ENCODE data around the gene CXXC5.

CXXC5 gene

DNA sequence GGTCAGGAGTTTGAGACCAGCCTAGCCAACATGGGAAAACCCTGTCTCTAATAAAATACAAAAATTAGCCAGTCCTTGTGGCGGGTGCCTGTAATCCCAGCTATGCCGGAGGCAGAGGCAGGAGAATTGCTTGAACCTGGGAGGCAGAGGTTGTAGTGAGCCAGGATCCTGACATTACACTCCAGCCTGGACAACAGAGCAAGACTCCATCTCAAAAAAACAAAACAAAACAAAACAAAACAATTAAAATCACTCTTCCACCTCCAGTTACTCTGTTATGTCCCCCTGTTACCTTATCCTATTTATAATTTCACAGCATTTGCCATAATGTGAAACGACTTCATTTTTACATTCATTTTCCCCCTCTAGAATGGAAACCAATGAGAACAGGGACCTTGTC lies 54.4 kb downstream of the CXXC5 start:
- TF ChIP-seq, protein P1, sequence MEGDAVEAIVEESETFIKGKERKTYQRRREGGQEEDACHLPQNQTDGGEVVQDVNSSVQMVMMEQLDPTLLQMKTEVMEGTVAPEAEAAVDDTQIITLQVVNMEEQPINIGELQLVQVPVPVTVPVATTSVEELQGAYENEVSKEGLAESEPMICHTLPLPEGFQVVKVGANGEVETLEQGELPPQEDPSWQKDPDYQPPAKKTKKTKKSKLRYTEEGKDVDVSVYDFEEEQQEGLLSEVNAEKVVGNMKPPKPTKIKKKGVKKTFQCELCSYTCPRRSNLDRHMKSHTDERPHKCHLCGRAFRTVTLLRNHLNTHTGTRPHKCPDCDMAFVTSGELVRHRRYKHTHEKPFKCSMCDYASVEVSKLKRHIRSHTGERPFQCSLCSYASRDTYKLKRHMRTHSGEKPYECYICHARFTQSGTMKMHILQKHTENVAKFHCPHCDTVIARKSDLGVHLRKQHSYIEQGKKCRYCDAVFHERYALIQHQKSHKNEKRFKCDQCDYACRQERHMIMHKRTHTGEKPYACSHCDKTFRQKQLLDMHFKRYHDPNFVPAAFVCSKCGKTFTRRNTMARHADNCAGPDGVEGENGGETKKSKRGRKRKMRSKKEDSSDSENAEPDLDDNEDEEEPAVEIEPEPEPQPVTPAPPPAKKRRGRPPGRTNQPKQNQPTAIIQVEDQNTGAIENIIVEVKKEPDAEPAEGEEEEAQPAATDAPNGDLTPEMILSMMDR (IDR thresholded peaks at IDR 0.05): no peak

DNA sequence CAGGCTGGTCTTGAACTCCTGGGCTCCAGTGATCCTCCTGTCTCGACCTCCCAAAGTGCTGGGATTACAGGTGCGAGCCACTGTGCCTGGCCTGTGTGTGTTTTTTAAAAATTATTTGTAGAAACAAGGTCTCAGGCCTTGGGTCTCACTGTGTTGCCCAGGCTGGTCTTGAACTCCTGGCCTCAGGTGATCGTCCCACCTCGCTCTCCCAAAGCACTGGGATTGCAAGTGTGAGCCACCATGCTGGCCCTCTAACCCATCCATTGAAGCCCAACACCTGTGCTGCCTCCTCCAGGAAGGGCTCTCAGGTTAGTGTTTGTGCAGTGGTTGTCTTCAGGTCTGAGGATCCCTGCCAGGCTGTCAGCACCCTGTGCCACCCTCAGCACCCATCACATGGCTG lies 56.6 kb downstream of the CXXC5 start:
- TF ChIP-seq, protein P1 (IDR thresholded peaks at IDR 0.05): no peak

DNA sequence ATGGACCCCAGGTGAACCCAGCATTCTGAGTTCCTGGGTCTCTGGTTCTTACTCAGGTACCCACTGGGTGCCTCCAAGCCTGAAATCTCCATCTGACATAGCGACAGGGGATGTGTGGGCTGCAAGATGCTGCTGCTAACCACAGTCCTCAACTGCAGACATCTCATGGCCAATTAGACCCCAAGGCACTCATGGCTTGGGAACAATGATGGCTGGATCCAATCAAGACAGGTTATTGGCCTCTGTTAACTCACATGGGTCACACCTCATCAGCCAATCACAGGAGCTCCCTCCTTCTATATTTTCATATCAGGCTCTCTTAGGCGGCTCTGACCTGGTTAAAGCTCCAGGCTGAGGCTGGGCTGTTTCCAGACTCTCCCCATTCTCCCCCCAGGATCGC lies 57.0 kb downstream of the CXXC5 start:
- TF ChIP-seq, protein P1 (IDR thresholded peaks at IDR 0.05): no peak

DNA sequence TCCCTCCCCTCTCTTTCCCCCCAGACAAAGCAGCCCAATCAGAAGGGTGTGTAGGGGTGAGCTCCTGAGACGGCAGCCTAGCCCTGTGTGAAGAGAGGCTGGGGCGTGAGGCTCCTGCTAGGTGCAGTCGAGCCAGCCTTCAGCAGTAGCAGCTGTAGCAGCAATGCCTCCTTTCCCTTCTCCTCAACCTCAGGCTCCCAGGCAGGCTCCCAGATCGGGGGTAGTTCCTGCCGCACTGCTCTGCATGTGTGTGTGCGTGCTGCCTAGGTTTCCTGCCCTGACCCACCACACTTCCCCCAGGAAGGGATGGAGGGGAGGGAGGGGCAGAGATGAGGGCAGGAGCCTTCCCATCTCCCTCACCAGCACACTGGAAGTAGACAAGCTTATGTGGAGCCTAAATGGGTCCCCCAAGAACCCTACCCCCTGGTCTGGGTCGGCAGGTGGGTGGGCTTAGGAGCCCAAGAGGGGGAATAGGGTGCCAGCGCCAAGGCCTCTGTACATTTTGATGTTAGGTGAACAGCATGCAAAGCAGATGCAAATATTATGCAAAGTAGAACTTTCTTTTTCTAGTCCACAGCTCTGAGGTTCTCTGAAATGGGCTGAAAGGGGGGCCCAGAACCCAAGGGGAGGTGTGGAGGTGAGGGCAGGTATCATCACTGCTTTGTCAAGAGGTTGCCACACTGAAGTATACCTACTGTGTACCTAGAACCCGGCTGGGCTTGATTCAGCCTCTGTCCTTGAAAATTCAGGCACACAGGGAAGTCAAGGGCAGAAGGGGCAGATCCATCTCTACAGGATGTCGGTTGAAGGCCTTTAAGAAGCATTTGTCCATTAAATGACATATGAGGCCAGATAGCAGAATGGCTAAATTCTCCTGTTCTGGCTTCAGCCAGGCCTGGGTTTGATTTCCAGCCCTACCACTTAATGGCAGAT lies 57.8 kb downstream of the CXXC5 start:
- TF ChIP-seq, protein P1 (IDR thresholded peaks at IDR 0.05): no peak

DNA sequence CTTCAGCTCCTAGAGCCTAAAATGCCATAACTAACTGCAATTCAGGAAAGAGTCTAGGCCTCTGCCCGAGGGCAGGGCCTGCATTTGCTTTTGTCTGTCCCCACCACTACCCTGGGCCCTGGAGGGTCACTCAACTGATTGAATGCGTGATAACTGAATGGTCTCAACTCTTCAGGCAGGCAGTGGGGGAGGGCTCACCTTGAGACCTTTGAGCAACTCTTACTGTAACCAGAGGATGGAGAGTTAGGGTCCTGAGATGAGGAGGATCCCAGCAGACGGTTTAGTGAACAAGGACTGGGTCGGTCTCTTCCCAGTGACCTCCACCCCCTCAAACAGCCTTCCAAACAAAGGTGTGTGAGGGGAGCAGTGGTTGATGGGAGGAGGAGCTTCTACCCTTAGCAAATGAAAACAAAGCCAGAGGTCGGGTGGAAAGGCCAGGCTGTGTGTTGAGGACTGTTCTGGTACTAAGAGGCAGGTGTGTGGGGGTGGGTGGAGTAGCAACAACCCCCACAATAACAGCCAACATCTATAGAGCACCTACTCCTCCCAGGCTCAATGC lies 59.4 kb downstream of the CXXC5 start:
- TF ChIP-seq, protein P1 (IDR thresholded peaks at IDR 0.05): no peak

DNA sequence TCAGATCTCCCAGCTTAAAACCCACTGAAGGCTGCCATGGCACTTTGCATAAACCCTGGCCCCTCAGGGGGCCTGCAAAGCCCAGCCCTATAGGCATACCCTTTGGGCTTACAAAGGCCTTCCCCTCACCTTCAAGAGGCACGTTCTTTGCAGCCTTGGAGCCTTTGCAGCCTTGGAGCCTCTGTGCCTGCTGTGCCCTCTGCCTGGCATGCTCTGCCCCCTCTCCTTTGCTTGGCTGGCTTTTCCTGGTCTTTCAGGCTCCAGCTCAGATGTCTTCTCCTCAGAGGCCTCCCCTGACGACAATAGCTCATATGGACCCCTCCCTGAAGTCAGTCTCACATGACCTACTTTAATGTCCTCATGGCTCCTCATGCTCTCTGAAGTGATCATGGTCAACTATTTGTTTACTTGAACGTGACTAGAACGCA lies 60.3 kb downstream of the CXXC5 start:
- TF ChIP-seq, protein P1 (IDR thresholded peaks at IDR 0.05): no peak

DNA sequence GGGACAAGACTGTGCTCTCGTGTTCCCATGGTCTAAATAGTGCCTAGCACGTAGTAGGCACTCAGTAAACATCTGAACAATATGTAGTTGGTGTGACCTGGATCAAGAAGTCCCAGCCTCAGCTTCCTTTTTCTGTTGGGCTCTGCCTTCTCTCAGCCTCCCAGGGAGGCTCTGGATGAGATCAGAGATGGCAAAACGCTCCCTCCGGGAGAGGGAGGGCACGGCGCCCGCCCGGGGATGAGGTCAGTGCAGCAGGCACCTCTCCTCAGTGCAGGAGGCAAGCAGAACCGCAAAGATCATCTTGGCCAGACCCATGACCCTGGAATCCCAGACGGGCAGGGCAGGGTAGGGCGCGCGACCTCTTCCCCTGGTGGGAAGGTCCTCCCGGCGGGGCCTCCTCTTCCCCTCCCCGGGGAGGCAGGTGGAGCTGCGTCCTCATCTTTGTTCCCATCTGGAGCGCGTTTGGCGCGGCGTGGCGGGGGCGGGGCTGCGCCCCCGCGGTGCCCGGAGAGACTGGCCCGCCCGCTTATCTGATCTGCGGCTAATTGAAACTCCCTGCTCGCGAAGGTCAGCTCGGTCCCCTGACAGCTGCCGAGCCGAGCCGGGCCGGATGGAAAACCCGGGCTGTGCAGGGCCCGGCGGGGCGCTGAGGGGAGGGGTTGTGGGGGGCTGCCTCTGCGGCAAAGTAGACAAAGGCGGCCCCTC lies 60.9 kb downstream of the CXXC5 start:
- TF ChIP-seq, protein P1 (IDR thresholded peaks at IDR 0.05): no peak
